ENCODE data around the gene MAP6D1. TPM values are rescaled to one million over a fixed set of nuclear protein-coding genes. Genes with fewer than 3 reads are reported as not detected.

The MAP6D1 gene
- total RNA-seq, 2 donors from 2014 or later, result 0.99 to 7.0 TPM

- 81 to 87% methylated on average over 17 to 20 of the region's 20 CpGs for WGBS, 2 donors
- Histone ChIP-seq H3K27ac (no peak overlapping the region), H3K4me3 (no peak overlapping the region), H3K4me1 (peaks cover 13% of the 10 kb centered on the region), H3K36me3 (replicated peaks in 1 of 2; ENCODE audit: insufficient read depth in 1 of 2, low read depth in 2 of 2) (peaks cover 0 to 8% of the 10 kb centered on the region in 2 donors), H3K27me3 (no peaks in the 10 kb centered on the region), H3K9me3 (no peaks in the 10 kb centered on the region)
- TF ChIP-seq POLR2A (IDR thresholded peaks at IDR 0.05), result no peak
- TF ChIP-seq, protein P1, sequence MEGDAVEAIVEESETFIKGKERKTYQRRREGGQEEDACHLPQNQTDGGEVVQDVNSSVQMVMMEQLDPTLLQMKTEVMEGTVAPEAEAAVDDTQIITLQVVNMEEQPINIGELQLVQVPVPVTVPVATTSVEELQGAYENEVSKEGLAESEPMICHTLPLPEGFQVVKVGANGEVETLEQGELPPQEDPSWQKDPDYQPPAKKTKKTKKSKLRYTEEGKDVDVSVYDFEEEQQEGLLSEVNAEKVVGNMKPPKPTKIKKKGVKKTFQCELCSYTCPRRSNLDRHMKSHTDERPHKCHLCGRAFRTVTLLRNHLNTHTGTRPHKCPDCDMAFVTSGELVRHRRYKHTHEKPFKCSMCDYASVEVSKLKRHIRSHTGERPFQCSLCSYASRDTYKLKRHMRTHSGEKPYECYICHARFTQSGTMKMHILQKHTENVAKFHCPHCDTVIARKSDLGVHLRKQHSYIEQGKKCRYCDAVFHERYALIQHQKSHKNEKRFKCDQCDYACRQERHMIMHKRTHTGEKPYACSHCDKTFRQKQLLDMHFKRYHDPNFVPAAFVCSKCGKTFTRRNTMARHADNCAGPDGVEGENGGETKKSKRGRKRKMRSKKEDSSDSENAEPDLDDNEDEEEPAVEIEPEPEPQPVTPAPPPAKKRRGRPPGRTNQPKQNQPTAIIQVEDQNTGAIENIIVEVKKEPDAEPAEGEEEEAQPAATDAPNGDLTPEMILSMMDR (IDR thresholded peaks at IDR 0.05), result no peak
- ATAC-seq (no peak), DNase-seq (no peak)
- intact Hi-C loops (cut with DNase I), result no loop called here
These were observed 8.5 kb downstream of the MAP6D1 start for GRCh38 chr3:183816681-183817510.

- DNase-seq, result no peak
- Histone ChIP-seq H3K9me3 (no peaks in the 10 kb centered on the region), H3K27me3 (no peaks in the 10 kb centered on the region), H3K36me3 (replicated peaks in 1 of 2; ENCODE audit: insufficient read depth in 1 of 2, low read depth in 2 of 2) (peaks cover 0 to 8% of the 10 kb centered on the region in 2 donors), H3K4me3 (no peak overlapping the region), H3K27ac (no peak overlapping the region), H3K4me1 (peaks cover 21% of the 10 kb centered on the region)
- 85% methylated on average over 12 of the region's 12 CpGs for WGBS, 2 donors
- TF ChIP-seq POLR2A (IDR thresholded peaks at IDR 0.05), result no peak
- no peak for ATAC-seq
- intact Hi-C loops (cut with DNase I), result no loop called here
These were observed 9.4 kb downstream of the MAP6D1 start for GRCh38 chr3:183815951-183816475.

DNA sequence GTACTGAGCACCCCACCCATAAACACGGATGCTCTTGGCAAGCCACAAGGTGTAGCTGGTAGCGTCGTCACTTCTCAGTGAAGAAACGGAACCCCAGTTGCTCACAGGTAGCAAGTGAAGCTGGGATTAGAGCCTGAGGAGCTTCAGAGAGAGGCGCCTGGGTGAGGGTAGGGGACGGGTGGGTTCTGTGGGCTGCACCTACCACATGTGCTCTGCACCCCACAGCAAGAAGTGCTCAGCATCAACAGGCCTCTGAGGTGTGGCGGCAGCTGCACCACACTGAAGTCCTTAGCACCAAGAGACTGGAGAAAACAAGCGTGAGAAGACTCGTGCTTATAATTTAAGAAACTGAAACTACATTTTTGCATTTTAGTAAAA lies 9.8 kb downstream of the MAP6D1 start:
- ATAC-seq (no peak), DNase-seq (no peak)
- Histone ChIP-seq H3K36me3 (replicated peaks in 1 of 2; ENCODE audit: insufficient read depth in 1 of 2, low read depth in 2 of 2) (peaks cover 0 to 8% of the 10 kb centered on the region in 2 donors), H3K27ac (no peak overlapping the region), H3K4me1 (peaks cover 26% of the 10 kb centered on the region), H3K9me3 (no peaks in the 10 kb centered on the region), H3K27me3 (no peaks in the 10 kb centered on the region), H3K4me3 (no peak overlapping the region)
- intact Hi-C loops (cut with DNase I), result no loop called here
- TF ChIP-seq POLR2A (IDR thresholded peaks at IDR 0.05), result no peak
- TF ChIP-seq, protein P1 (IDR thresholded peaks at IDR 0.05), result no peak
- 87 to 88% methylated on average over 9 of the region's 9 CpGs for WGBS, 2 donors

DNA sequence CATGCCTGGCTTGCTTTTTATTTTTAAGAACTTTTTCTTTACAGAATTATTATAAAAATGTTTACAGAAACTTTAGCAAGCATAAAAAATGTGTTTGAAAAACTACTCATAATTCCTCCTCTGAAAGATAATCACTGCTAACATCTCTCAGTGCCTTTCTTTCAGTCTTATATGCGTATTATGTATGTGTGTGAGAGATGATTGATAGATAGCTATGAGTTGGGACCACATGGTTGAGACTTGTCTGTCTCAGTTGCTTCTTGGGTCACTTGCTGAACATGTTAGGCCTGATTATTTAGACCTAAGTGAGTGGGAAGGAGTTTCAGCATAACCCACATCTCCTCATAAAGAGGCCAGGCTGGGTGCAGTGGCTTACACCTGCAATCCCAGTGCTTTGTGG lies 11.1 kb downstream of the MAP6D1 start:
- H3K4me3 ChIP-seq, result no peak overlapping the region
- H3K27me3 ChIP-seq, result no peaks in the 10 kb centered on the region
- H3K36me3 ChIP-seq (replicated peaks in 1 of 2; ENCODE audit: insufficient read depth in 1 of 2, low read depth in 2 of 2), result peaks cover 0 to 8% of the 10 kb centered on the region in 2 donors
- no peaks in the 10 kb centered on the region for H3K9me3 ChIP-seq
- DNase-seq (no peak), ATAC-seq (no peak)
- 95 to 97% methylated on average over 1 of the region's 1 CpG for whole genome bisulfite sequencing, 2 donors
- no peak overlapping the region for H3K27ac ChIP-seq
- intact Hi-C loops (cut with DNase I), result no loop called here
- peaks cover 39% of the 10 kb centered on the region for H3K4me1 ChIP-seq
- no peak for TF ChIP-seq POLR2A (IDR thresholded peaks at IDR 0.05)
- TF ChIP-seq, protein P1 (IDR thresholded peaks at IDR 0.05), result no peak

DNA sequence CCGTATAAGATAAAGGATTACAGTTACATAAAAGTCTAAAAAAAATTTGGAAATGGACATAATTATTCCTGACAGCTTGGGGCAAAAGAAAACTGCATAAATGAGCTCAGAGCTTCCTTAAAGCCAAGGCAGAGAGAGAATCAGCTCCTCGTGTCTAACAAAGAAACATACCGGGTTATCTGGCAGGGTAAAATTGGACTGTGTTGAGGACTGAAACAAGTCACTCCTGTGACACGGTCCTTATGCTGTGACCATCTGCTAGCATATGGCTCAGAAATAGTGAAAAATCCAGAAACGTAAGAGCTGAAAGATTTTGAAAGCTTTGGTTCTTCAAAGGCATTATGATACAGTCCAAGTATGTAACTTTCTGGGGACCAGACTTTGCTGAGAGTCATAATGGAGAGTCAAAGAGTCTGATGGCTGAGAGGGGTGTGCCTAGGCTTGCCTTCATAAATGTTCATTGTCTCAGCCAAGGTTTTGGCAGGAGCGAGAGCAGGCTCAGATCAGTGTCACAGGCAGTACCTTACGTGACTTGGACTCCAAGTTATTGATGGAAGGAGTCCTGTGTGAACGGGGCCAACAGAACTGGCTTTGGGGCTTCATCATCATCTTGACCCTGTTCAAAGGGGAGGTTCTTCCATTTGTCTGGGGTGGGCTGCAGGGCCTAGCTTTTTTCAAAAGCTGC lies 12.5 kb downstream of the MAP6D1 start:
- Histone ChIP-seq H3K4me1 (peaks cover 50% of the 10 kb centered on the region), H3K4me3 (no peak overlapping the region), H3K27ac (no peak overlapping the region), H3K27me3 (no peaks in the 10 kb centered on the region), H3K36me3 (replicated peaks in 1 of 2; ENCODE audit: insufficient read depth in 1 of 2, low read depth in 2 of 2) (peaks cover 0 to 8% of the 10 kb centered on the region in 2 donors), H3K9me3 (no peaks in the 10 kb centered on the region)
- 76 to 77% methylated on average over 8 of the region's 8 CpGs for whole genome bisulfite sequencing, 2 donors
- intact Hi-C loops (cut with DNase I), result no loop called here
- ATAC-seq (no peak), DNase-seq (no peak)
- TF ChIP-seq POLR2A (IDR thresholded peaks at IDR 0.05), result no peak
- TF ChIP-seq, protein P1 (IDR thresholded peaks at IDR 0.05), result no peak

Measured in body of pancreas (tissue), 4 donors.